Adrenal gland (tissue), 5 donors: Measurements from ENCODE around the gene ZRSR2.

Experiments
- POLR2A ChIP-seq, 2 donors: fragments of 450-650 bp; IDR thresholded peaks; one replicate each; pipeline ENCODE4 v1.6.1; 2017; ENCODE audit warnings: antibody characterized with exemption in 2 of 2, mild to moderate bottlenecking in 2 of 2, moderate library complexity in 1 of 2
- TF ChIP-seq, protein P1 (sequence below), 6 experiments: fragments of 450-650 bp in 4 of 6; fragments of 200-600 bp in 2 of 6; sonication (generic) in 1 of 6; IDR thresholded peaks; 1 replicate in 5 of 6; 2 replicates in 1 of 6; pipeline versions ENCODE4 v1.5.1 to v1.8.0; 2016 to 2021; ENCODE audit warnings: antibody characterized with exemption in 6 of 6, mild to moderate bottlenecking in 2 of 6, moderate library complexity in 1 of 6
- donor health status: DM: no; HTN: no; CAD: no.

DNA sequence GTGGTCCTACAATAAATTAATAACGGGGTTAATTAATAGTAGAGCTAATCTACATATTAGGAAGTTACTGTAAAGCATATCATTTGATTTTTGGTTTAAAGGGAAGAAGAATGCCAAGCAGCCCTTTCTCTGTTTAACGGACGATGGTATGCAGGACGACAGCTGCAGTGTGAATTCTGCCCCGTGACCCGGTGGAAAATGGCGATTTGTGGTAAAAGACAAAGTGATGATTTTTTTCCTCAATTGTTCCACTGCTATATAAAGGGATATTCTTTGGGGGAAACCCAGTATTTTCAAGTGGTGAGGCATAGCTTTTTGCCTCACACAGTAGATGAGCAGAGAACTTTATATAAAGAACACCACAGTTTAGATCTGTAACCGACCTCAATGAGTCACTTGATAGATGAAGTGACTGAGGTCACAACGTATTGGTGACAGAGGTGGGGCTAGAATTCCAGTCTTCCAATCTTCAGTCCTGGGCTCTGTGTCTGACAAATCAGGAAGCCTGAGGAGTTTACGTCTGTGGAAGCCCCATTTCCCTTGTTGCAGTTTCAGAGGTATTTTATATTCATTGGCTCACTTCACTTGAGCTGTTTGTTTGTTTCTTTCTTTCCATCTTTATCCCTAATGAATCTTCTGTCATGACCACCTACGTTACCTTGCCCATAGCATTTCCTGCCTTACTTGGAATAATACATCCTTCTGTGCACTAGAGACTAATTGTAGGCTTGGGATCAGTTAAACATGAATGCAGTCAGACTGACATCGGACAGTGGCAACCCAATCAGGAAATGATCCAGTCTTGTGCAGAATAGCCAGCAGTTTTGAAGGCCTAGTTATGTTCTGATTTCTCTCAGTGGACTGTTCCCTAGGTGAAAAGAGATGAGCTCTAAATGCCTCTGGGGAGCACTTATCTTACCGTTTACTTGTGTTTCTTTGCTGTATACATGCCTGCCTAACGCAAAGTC lies 30.1 kb downstream of the ZRSR2 start:
- TF ChIP-seq POLR2A (IDR thresholded peaks at IDR 0.05) = no peak
- TF ChIP-seq, protein P1, sequence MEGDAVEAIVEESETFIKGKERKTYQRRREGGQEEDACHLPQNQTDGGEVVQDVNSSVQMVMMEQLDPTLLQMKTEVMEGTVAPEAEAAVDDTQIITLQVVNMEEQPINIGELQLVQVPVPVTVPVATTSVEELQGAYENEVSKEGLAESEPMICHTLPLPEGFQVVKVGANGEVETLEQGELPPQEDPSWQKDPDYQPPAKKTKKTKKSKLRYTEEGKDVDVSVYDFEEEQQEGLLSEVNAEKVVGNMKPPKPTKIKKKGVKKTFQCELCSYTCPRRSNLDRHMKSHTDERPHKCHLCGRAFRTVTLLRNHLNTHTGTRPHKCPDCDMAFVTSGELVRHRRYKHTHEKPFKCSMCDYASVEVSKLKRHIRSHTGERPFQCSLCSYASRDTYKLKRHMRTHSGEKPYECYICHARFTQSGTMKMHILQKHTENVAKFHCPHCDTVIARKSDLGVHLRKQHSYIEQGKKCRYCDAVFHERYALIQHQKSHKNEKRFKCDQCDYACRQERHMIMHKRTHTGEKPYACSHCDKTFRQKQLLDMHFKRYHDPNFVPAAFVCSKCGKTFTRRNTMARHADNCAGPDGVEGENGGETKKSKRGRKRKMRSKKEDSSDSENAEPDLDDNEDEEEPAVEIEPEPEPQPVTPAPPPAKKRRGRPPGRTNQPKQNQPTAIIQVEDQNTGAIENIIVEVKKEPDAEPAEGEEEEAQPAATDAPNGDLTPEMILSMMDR (IDR thresholded peaks at IDR 0.05) = no peak
